ENCODE data around the gene SND1.
"Not testable (repeated sequence)": the region's sequence is repeated elsewhere in the genome, so short reads cannot be mapped to it uniquely, and the experiment has no call there.

SND1 gene

GRCh38 chr7:127946111-127946510, 294.1 kb downstream of the SND1 start:
- DNase-seq: no peak

- no peak for DNase-seq
Observed at GRCh38 chr7:127946847-127947246, 294.9 kb downstream of the SND1 start.

- DNase-seq: no peak
Observed at GRCh38 chr7:127948312-127948711, 296.3 kb downstream of the SND1 start.

- DNase-seq: no peak
Observed at GRCh38 chr7:127948930-127949329, 296.9 kb downstream of the SND1 start.

GRCh38 chr7:127949769-127950222, 297.8 kb downstream of the SND1 start:
- no peak for DNase-seq

- no peak for DNase-seq
Observed at GRCh38 chr7:127950233-127950935, 298.4 kb downstream of the SND1 start.

GRCh38 chr7:127953423-127954356, 301.7 kb downstream of the SND1 start:
- no peak for DNase-seq

GRCh38 chr7:127954357-127954748, 302.4 kb downstream of the SND1 start:
- no peak for DNase-seq

GRCh38 chr7:127955051-127955531, 303.1 kb downstream of the SND1 start:
- DNase-seq: no peak

- DNase-seq: no peak
Observed at GRCh38 chr7:127957886-127958285, 305.9 kb downstream of the SND1 start.

- no peak for DNase-seq
Observed at GRCh38 chr7:127959770-127960169, 307.8 kb downstream of the SND1 start.

- no peak for DNase-seq
Observed at GRCh38 chr7:127961786-127962453, 309.9 kb downstream of the SND1 start.

- no peak for DNase-seq
Observed at GRCh38 chr7:127962589-127963361, 310.8 kb downstream of the SND1 start.

GRCh38 chr7:127963850-127964249, 311.9 kb downstream of the SND1 start:
- DNase-seq: not testable (repeated sequence)

GRCh38 chr7:127967281-127967680, 315.3 kb downstream of the SND1 start:
- DNase-seq: no peak

GRCh38 chr7:127968547-127968946, 316.6 kb downstream of the SND1 start:
- no peak for DNase-seq

- no peak for DNase-seq
Observed at GRCh38 chr7:127973832-127974231, 321.8 kb downstream of the SND1 start.

- no peak for DNase-seq
Observed at GRCh38 chr7:127974446-127975035, 322.5 kb downstream of the SND1 start.

- no peak for DNase-seq
Observed at GRCh38 chr7:127976056-127976737, 324.2 kb downstream of the SND1 start.

- DNase-seq: no peak
Observed at GRCh38 chr7:127976738-127977120, 324.7 kb downstream of the SND1 start.

- no peak for DNase-seq
Observed at GRCh38 chr7:127978421-127978820, 326.4 kb downstream of the SND1 start.
